Kidney epithelial cell (primary cell): Measurements from ENCODE around the gene MAPK9. TPM values are rescaled to one million over a fixed set of nuclear protein-coding genes. Genes with fewer than 3 reads are reported as not detected.
"Not testable (repeated sequence)": the region's sequence is repeated elsewhere in the genome, so short reads cannot be mapped to it uniquely, and the experiment has no call there.

Experiments used
- DNase-seq: peaks from one replicate; pipeline ENCODE4 v3.0.0-alpha.2; 2010; ENCODE audit warnings: low read depth
- H3K27me3 ChIP-seq: 2 replicates; pipeline ENCODE4 v1.6.0; 2011; ENCODE audit warnings: low read length; ENCODE audit not compliant: control insufficient read depth, insufficient read depth
- H3K36me3 ChIP-seq: 2 replicates; pipeline ENCODE4 v1.5.1; 2011; ENCODE audit warnings: low read length; ENCODE audit not compliant: control insufficient read depth, insufficient read depth
- H3K4me3 ChIP-seq: 2 replicates; pipeline ENCODE4 v1.5.1; 2011; ENCODE audit warnings: low read depth, mild to moderate bottlenecking, control low read depth, low read length
- total RNA-seq: library from RNA; depleted of rRNA; stranded (reverse); fragments of >200 nt; gene quantifications from 2 replicates; pipeline ENCODE4 v1.2.3, GENCODE V29; 2015
- TF ChIP-seq, protein P1 (sequence below): IDR thresholded peaks from 2 replicates; pipeline ENCODE4 v1.5.1; 2011; ENCODE audit warnings: mild to moderate bottlenecking, moderate library complexity, low read length, control low read depth, inconsistent platforms; ENCODE audit not compliant: insufficient read depth, poor library complexity, severe bottlenecking

Gene MAPK9
- total RNA-seq, 1 donor from 2014 or later: 22.5 TPM

DNA sequence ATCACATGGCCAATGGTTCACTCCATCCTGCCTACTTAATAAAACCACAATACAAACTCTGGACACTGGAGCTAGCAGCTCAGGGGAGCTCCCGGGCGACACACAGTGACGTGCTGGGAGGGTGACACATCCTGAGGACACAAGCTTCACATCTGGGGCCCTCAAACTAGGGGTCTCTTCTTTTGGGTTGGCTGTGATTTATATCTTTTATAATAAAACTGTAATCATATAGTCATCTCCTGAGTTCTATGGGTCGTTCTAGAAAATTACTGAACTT lies 12.1 kb upstream of the MAPK9 start:
- TF ChIP-seq, protein P1, sequence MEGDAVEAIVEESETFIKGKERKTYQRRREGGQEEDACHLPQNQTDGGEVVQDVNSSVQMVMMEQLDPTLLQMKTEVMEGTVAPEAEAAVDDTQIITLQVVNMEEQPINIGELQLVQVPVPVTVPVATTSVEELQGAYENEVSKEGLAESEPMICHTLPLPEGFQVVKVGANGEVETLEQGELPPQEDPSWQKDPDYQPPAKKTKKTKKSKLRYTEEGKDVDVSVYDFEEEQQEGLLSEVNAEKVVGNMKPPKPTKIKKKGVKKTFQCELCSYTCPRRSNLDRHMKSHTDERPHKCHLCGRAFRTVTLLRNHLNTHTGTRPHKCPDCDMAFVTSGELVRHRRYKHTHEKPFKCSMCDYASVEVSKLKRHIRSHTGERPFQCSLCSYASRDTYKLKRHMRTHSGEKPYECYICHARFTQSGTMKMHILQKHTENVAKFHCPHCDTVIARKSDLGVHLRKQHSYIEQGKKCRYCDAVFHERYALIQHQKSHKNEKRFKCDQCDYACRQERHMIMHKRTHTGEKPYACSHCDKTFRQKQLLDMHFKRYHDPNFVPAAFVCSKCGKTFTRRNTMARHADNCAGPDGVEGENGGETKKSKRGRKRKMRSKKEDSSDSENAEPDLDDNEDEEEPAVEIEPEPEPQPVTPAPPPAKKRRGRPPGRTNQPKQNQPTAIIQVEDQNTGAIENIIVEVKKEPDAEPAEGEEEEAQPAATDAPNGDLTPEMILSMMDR: no peak
- Histone ChIP-seq H3K36me3 (no peaks in the 10 kb centered on the region), H3K4me3 (no peak overlapping the region), H3K27me3 (peaks cover 2% of the 10 kb centered on the region)
- no peak for DNase-seq

DNA sequence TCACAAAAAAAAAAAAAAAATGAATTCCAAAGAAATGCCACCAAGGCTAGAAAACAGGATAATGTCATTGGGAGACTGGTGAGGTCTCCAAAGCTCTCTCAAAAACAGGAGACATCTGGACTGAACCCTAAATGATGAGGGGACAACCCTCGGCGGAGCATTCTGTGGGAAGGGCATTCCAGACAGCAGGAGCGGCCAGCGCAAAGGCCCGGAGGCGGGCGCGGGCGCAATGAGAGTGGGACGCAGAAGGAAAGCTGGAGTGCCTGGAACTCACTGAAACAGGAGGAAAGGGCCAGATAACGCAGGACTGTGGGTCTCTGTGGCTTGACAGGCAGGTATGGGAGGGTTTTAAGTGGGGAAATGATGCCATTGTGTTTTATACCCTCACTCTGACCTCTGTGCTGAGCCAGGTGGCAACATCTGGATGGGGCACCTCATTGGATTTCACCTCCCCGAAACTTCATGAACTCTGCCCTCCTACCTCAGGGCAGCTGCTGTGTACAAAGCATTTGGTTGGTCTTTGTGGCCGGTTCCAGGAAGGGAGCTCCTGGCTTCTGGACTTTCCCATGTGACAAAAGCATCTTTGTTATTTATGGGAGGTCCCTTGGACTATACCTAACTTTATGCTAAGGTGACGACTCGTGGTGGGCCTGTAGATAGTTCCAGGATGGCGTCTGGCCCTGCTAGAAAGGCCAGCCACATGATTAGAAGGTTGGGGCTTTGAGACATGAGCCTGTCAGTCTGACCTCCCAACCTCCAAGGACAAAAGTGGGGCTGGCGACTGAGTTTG lies 11.5 kb upstream of the MAPK9 start:
- Histone ChIP-seq H3K27me3 (peaks cover 2% of the 10 kb centered on the region), H3K4me3 (no peak overlapping the region), H3K36me3 (no peaks in the 10 kb centered on the region)
- TF ChIP-seq, protein P1: no peak
- no peak for DNase-seq

DNA sequence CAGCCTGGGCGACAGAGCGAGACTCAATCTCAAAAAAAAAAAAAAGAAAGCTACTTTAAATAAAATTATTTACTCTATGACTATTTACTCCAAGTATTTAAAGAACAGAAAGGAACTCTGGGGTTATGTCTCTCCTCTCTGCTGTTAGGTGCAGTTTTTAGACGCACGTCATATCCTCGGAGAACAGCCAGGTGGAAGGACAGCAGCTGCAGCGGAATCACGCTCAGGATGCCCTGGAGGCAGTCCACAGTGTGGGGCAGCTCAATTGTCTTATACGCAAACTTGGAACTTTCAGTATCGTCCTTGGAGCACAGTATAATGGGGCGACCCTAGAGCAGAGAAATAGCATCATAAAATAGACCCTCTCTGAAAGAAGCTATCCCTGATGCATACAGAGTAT lies 10.4 kb upstream of the MAPK9 start:
- no peak overlapping the region for H3K4me3 ChIP-seq
- TF ChIP-seq, protein P1: no peak
- H3K27me3 ChIP-seq: peaks cover 2% of the 10 kb centered on the region
- H3K36me3 ChIP-seq: no peaks in the 10 kb centered on the region
- no peak for DNase-seq

DNA sequence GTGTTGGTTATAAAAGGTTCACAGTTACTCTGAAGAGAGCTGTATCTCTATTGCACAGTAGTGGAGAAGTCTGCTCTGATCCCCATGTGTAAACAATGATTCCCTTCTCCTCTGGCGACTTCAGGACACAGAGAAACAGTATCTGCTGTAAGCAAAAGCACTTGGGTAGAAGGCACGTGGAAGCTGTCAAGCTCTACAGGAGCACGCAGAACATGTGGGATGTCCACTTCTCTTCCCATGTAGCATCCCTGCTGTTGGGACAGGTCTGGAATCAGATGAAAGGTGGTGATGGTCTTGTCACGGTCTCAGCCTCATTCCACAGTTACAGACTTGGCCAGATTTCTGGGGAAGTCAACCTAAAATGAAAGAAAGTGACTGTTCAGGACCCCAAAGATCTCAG lies 9.4 kb upstream of the MAPK9 start:
- TF ChIP-seq, protein P1: no peak
- Histone ChIP-seq H3K36me3 (no peaks in the 10 kb centered on the region), H3K27me3 (peaks cover 2% of the 10 kb centered on the region), H3K4me3 (no peak overlapping the region)
- DNase-seq: no peak

DNA sequence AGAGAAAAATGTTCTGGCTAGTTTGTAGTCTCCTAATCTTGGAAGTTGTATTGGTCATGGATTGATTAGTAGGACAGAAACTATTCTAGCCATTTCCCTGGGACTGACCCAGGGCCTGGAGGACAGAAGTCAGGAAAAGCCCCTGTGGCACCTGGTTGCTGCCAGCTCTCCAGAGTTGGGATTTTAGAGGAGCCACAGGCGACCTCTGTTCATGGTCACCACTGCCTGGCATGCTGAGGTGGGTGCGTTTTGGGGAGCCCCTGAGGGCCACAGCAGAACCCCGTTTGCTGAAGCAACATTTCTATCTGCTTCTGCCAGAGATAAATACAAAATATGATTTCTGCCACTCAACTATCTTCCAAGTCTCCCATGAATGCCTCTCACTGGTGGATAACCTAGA lies 7.6 kb upstream of the MAPK9 start:
- no peak overlapping the region for H3K4me3 ChIP-seq
- peaks cover 2% of the 10 kb centered on the region for H3K27me3 ChIP-seq
- no peak for DNase-seq
- H3K36me3 ChIP-seq: no peaks in the 10 kb centered on the region
- TF ChIP-seq, protein P1: no peak

DNA sequence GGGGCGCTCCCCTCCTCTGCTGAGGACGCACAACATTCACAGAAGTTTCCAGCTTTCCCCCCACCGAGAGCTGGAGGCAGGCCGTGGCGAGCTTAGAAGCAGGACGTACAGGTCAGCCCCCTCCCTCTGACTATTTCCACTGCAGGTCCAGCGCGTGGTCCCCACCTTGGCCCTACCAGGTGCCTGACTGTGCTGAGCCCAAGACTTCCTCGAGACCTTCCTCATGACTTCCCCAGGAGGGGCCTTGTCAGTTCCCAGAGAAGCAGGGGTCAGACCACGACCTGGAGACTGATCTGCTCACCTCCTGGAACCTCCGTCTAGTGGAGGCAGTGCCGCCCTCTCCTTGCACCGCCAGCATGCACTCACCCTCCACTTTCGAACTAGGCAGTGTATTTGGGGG lies 7.1 kb upstream of the MAPK9 start:
- not testable (repeated sequence) for H3K36me3 ChIP-seq, H3K4me3 ChIP-seq, H3K27me3 ChIP-seq, DNase-seq
